ENCODE results near the gene MED28.
"Not testable (repeated sequence)": the region's sequence is repeated elsewhere in the genome, so short reads cannot be mapped to it uniquely, and the experiment has no call there.

The MED28 gene

DNA sequence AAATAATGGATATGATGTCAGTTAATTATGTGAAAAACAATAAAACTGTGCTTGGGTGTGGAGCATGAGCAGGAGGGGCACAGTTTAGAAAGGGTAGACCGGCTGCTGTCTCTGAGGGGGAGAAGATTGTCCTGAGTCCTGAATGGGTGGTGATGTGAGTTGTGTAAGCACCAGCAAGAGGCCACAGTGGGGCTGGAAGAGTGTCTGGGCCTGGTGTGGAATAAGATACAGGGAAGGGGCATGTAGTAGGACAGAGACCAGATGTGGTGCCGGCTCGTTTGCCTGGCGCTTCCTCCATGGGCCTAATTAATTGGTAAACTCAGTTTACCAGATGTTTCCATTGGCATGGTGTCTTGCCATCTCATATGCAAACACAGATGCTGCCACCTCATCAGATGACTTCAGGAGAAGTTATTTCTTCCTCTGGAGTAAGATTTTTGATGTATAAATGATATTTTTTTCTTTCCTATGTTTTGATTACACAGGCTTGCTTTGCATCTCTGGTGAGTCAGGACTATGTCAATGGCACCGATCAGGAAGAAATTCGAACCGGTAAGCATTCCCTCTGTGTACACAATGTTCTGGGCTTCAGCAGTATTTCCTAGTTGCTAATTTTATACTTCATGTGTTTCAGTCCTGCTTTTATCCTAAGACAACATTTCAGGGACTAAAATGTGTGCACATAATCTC lies 5.1 kb downstream of the MED28 start:
- no peak for DNase-seq

DNA sequence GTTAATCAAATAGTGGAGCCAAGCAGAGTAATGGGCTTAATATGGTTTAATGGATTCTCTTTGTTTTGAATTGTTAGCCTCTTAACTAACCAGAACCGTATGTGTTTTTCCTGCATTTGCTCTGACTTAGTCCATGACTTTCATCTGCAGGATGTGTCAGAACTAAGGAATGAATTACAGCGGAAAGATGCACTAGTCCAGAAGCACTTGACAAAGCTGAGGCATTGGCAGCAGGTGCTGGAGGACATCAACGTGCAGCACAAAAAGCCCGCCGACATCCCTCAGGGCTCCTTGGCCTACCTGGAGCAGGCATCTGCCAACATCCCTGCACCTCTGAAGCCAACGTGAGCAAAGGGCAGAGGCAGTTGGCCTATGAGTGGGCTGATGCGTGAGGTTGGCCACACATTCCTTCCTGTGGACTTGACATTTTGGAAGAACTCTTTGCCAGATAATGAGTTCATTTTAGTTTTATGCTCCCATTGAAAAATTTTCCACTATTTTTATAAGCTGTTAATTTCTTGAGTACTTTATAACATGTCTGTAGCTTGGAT lies 9.1 kb downstream of the MED28 start:
- DNase-seq, result no peak

DNA sequence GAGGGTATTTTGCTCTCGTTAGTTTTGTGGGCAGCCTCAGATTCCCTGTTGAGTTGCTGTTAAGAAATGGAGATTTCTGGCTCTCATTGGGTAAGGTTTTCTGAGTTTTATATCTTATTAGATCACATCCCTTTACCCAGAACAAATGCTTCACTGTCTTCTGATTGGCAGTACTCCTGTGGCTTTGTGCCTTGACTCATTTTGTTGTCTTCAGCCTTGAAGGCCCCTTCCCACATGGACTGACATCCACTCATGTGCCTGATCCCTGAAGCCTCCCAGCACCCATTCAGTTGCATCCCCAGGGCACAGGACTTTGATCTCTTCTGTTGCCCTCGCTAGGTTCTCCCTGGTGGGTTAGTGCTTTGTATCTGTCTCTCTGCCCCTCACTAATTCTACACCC lies 10.4 kb downstream of the MED28 start:
- DNase-seq, result no peak

DNA sequence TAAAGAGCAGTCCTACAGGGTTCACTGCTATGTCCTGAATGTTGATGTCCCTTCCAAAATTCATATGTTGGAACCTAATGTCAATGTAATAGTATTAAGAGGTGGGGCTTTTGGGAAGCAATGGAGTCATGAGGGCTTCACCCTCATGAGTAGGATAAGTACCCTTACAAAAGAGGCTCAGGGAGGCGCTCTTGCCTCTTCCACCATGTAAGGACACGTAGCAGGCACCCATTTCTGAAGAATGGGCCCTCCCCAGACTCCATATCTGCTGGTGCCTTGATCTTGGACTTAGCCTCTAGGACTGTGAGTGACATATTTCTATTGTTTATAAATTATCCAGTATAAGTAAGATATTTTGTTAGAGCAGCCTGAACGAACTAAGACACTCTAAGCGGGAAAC lies 15.8 kb downstream of the MED28 start:
- DNase-seq, result no peak

DNA sequence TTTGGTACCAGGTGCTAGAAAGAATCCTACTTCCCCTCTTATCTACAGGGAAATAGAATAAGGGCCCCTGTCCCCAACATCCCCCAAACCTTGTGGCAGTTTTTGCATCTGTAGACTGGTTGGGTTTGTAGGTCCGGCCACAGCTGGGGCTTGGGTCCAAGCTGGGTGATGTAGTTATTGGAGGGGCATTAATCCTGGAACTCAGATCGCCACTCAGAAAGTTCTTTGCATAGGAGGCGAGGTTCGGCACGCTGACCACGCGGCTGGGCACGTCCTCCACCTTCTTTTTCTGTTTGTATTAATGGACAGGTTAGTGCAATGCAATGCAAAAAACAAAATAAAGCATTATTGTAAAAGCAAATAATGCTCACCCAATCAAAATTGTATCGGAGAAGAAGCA lies 19.2 kb downstream of the MED28 start:
- no peak for DNase-seq

DNA sequence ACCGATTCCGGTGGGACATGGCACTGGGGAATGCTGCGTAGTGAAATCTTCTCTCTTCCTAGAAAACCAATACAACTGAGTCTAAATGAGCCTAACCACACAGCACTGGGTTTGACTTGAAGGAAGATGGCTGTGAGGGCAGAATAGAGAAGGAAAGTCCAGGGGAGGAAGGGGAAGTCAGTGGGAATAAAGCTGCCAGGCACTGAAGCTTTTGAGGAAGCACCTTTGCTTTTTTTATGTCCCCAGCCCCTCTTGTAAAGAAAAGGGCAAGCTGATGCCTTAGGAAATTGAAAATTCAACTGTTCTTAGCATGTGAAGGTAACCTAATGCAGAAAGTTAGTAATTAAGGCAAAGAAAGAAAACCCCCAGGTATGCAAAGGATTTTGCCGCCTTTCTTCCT lies 20.6 kb downstream of the MED28 start:
- DNase-seq, result no peak

DNA sequence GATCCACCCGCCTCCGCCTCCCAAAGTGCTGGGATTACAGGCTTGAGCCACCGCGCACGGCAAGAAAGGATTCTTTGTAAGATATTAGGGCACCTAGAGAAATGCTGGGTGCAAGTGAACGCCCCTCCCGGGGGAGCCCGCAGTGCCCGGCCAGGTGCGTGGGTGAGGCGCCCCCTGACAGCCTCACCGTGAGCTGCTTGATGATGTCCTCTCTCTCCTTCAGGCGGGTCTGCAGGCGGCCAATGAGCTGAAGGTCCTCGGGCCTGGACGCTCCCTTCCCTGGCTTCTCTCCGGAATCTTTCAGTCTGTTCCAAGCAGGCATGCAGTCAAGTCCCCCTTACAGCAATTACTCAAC lies 21.9 kb downstream of the MED28 start:
- DNase-seq, result no peak

DNA sequence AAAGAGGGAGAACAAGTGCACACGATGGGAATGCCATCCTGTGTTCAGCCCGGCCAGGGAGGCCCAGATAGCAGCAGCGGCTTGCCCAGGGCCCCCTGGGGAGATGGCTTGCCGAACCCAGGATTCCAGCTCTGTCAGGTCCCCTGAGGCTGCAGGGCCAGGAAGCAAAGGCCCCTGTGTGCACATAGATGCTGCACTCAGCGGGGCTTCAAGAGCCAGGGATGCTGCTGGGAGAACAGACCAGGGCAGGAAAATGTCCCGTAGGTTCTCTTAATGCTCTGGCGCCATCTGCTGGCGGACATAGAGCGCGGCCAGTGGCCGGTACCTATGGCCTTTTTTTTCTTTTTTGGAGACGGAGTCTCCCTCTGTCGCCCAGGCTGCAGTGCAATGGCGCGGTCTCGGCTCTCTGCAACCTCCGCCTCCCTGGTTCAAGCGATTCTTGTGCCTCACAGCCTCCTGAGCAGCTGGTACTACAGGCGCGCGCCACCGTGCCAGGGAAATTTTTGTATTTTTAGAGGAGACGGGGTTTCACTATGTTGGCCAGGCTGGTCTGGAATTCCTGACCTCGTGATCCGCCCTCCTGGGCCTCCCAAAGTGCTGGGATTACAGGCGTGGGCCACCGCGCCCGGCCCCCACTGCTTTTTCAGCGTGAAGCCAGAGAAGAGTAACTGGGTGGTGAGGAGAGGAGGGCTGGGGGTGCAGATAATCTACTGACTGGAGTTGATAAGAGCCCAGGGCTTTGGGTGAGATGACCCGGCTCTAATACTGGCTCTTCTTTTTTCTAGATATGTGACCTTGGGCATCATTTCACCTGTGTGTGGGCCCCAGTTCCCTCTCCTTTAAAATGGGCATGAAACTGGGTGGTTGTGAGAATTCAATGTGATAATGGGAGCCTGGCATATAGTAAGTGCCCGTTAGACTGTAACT lies 22.5 kb downstream of the MED28 start:
- DNase-seq, result peak; percentile 79

DNA sequence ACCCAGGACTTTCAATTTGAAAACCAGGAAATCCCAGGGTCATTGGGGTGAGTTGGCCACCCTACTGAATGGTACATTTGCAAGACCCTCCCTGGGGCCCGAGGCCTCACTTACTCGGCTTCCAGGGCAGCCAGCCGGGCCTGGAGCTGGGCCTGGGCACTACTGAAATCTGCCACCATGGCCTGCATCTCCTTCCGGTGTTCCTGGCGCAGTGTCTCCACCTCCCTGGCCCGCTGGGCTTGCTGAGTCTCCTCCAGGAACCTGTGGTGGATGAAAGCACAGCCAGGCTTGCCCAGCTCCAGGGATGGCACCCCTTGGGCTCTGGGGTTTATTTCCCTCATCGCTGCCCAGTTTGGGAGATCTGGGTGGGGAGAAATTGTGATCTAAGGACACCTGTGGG lies 24.7 kb downstream of the MED28 start:
- no peak for DNase-seq

DNA sequence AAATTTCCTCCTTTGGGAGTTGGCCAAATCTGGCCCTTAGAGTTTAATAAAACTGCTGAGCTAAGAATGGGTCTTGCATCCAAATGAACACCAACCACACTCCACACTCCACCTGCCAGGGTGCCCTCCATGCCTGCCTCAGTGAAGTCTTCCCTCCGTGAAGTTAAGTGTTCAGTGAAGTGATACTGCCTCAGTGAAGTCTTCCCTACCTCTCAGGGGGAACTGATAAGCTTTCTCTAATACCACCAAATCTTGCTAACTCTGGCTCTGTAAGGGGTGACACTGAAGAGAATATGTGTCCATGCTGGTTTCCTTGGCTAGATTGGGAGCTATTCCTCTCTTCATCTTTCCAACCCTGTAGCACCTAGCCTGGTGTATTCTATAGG lies 27.9 kb downstream of the MED28 start:
- no peak for DNase-seq

DNA sequence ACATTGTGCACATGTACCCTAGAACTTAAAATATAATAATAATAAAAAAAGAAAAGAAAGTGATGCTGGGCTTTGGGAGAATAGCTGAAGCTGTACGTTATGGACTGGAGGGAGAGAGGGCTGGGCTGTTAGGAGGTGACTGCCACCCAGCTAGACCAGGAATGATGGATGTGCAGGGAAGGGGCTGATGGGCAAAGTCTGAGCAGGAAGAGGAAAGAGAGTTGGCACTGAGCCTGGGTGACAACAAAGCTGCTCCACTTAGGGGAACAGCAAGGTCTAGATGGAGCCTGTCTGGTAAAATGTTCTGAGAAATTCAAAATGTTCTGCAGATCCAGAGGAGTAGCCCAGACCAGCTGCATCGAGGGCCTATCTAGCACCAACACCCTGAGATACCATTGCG lies 32.3 kb downstream of the MED28 start:
- no peak for DNase-seq

DNA sequence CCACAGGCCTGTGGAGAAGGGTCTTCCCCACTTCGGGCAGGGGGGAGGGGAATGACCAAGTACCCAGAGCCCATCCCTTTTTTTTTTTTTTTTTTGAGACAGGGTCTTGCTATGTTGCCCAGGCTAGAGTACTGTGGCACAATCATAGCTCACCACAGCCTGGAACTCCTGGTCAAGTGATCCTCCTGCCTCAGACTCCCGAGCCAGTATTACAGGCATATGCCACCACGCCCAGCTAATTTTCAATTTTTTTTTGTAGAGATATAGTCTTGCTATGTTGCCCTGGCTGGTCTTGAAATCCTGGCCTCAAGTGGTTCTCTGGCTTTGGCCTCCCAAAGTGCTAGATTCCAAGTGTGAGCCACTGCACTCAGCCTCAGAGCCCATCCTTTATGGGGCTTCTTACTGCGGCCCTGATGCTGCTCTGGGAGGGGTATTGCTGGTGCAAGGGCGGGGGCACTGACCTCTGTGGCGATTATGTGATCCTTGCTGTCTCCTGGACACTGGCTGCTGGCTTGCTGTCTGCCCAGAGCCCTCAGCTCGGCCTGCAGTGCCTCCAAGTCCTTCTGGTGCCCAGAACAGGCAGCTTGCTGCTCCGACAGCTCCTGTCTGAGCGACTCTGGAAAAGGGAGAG lies 32.9 kb downstream of the MED28 start:
- DNase-seq, result no peak

DNA sequence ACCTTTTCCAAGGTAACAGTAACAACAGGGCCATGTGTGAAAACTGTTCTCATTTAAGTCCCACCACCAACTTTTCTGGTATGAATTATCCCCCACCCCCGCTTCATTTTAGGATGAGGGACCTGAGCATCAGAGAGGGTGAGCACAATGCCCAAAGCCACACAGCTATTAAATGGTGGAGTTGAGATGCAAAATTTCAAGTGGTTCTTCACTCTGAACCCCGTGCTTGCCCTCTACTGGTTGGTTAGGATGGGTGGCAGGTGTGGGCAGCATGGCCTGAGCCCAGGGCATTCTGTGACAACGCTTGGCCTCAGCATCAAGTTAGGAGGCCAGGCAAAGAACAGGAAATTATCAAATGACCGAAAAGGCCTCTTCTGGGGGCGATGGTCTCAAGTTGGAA lies 33.5 kb downstream of the MED28 start:
- no peak for DNase-seq

DNA sequence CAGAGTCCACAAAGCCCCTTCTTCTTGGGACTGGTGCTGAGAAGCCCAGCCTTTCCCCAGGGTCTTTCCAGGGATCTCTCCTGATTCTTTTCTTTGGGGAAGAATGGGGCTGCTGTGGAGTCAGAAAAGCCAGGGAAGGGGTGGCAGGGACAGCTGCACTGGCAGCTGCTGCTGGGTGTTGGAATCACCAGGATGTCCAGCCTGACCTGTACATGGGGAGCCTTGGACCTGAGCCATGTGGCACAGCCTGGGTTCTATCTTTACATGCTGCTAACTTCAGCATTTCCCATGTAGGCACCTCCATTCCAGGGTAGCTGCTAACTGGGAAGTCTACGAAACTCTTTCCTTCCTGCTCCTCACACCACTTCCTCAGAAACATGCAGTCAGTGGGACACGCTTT lies 36.0 kb downstream of the MED28 start:
- no peak for DNase-seq

DNA sequence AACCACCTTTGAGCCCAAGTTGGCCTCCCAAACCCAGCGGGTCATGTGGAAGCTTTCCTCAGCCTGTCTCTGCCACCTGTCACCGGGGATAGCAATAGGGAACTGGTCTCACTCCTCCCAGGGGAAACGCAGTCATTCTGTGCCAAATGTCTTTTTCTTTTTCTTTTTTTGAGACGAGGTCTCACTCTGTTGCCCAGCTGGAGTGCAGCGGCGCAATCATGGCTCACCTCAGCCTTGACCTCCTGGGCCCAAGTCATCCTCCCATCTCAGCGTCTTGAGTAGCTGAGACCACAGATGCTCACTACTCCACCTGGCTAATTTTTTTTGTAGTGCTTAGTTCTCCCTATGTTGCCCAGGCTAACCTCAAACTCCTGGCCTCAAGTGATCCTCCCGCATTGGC lies 40.3 kb downstream of the MED28 start:
- DNase-seq, result no peak

DNA sequence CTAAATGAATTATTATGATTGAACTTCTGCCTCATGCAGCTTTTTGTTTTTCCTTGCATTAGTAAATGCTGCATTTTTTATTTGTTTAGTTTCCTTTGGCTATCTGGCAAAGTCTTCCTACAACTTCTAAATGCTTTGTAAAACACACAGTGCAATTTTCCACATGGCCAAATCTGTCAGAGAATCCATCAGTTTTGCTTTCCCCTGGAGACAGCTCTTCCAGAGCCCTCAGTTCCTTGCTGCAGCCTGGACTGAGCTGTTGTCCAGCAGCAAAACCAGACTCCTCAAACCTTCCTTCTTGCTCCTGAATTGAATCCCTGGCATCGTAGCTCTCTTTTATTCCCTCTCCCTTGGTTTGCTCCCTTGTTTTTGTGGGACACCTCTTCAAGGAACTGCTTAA lies 42.6 kb downstream of the MED28 start:
- no peak for DNase-seq

DNA sequence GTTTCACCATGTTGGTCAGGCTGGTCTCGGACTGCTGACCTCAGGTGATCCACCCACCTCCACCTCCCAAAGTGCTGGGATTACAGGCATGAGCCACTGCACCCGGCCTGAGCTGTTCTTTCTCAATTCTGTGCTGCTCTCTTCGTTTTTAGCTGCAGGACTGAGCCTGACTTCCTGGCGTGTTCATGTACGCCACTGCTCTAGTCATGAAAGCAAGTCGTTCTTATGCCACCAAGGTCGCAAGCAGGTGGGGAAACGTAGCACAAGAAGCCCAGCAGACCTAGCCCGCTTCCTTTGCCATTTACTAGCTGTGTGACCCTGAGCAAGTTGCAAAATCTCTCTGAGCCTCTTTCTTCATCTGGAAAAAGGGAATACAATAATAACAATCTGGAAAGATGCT lies 43.4 kb downstream of the MED28 start:
- DNase-seq, result no peak

DNA sequence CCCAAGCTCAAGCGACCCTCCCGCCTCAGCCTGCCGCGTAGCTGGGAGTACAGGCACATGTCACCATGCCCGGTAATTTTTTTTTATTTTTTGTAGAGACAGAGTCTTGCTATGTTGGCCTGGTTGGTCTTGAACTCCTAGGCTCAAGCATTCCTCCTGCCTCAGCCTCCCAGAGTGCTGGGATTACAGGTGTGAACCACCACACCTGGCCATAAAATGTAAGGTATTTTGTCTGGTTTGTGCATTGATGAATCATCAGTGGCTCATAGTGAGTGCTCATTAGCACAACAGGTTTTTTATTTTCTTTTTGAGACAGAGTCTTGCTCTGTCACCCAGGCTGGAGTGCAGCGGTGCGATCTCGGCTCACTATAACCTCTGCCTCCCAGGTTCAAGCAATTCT lies 44.8 kb downstream of the MED28 start:
- not testable (repeated sequence) for DNase-seq

DNA sequence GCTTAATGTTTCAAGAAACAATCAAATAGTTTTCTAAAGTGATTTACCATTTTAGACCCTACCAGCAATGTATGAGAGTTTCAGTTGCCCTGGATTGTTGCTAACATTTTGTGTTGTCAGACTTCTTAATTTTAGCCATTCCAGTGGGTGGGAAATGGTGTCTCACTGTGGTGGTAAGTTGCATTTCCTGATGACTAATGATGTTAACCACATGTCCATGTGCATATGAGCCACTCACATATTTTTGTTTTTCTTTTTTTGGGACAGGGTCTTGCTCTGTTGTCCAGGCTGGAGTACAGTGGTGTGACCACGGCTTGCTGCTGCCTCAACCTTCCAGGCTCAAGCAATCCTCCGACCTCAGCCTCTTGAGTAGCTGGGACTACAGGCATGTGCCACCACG lies 48.3 kb downstream of the MED28 start:
- no peak for DNase-seq

DNA sequence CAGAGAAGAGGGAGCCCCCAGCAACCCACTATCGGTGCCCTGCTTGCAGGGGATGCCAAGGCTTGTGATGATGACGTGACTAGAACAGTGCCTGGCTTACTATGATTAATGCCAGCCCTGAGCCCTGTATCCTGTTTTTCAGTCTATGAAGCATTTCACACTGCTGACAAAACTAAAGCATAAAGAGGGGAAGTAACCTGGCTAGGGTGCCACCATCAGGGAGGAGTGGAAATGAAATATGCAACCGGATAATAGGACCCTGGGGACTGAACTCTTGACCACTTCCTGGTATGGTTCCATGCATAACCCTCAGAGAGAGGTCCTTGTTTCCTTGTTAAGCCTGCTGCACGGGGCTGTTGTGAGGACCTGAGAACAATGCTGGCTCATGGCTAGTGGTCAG lies 50.3 kb downstream of the MED28 start:
- no peak for DNase-seq

DNA sequence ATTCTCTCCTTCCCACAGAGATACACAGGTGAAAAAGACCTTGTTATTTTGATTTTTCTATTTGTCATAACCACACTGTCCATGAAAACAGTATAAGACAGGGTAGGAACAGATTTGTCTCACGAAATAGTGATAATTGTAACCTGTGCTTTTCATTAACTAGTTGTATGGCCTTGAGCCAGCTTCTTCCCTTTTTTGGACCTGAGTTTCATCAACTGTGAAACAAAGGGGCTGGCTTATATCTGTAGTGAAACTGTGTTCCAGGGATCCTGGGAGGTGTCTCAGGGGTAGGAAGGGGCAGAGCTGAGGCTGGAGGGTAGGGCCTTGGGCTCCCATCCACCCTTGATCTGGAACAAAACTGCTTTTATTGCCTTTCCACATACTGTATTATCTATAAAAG lies 50.9 kb downstream of the MED28 start:
- no peak for DNase-seq

DNA sequence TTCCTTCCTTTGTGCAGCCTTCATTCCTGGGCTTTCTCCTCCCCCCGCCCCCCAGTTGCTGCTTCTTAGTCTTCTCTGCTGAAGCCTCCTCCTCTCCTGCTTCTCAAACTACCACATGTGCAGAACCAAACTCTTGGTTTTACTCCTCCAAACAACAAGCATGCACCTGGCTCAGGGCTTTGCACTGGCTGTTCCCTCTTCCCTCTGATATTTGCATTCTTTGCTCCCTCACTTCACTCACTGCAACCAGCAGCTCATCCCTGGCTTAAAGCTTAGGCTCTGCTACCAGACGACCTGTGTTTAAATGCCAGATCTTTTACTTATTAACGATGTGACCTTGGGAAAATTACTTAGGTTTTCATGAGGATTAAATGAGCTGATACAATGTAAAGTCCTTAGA lies 51.4 kb downstream of the MED28 start:
- DNase-seq, result no peak

DNA sequence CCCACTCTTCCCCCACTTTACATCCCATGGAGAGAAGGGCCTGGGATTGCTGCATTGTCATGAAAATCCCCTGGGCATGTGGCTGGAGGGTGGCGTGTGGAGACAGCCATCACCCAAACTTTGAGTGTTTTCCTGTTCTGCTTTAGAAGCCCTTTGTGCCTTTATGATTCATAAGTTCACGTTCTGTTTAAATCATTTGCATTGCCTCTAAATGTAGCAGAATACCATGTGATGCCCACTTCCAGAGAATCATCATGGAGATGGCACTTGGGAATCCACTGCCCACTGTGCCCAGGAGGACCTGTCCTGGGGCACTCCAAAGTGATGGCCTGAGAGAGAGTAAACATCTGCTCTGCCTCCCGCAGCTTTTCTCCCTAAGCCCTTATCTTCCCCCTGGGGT lies 52.8 kb downstream of the MED28 start:
- DNase-seq, result no peak

DNA sequence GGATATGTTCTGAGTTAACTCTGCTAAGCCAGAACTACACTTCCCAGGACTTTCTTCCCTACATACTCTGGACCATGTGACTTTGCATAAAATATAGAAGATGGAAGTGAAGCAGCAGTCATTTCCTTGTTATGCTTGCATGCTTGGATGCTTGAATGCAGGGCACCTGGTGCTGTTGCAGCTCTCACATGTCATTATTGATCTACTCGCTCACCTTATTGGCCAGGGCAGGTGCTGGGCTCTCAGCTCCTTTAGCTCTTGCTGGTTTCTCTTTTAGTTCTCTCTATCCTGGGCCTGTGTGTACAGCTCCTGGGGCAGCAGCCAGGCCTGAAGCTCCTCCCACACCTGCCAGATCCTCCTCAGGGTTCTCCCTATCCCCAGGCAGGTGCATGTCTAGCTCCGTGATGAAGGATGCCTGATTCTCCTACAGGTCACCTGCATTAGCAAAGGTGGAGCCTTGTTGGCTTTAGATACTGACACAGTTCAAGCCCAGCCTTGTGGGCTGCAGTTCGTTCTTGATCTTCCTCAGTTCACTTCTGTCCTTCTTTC lies 53.3 kb downstream of the MED28 start:
- DNase-seq, result no peak

Data from activated CD4-positive, alpha-beta T cell treated with anti-CD3 and anti-CD28 coated beads, Interleukin-2, Interleukin-6, amounts not matched to agents 100 ng/mL and 50 ng/mL, durations not matched to agents 16 hours and 8 hours (primary cell).